T-helper 1 cell (primary cell): ENCODE results near the gene PIP5KL1.

ENCODE experiments used
- DNase-seq, 5 donors: peaks; one replicate each; pipeline ENCODE4 v3.0.0-alpha.2; 2012 to 2020

The PIP5KL1 gene

DNA sequence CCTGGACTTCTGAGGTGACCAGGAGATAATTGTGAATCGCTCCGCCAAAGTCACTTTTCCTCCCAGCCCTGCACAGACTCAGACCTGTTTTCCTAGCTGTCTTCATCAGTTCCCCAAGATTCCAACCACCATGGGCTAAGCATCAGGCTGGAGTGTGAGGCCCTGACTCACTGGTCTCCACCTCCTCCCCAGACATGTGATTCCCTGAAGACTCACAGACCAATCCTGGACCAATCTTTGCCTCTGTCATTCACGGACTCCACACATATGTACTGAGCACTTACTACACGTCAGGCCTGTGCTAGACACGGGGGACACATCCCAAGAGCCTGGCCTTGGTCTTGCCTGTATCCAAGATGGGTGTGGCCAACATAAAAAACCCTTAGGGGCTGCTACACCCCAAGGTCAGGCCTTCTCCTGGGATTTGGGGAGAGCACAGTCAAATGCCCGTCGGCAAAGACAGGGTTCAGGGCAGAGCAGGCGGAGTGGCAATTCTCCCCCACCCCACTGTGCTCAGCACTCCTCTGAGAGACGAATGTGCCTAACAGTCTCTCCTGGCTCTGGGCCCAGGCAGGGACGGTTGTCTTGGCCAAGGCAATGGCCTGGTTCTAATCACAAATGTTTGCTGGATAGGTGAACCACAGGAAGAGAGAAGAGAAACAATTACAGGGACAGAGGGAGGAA, 38.3 kb upstream of the PIP5KL1 start:
- DNase-seq = no peak

DNA sequence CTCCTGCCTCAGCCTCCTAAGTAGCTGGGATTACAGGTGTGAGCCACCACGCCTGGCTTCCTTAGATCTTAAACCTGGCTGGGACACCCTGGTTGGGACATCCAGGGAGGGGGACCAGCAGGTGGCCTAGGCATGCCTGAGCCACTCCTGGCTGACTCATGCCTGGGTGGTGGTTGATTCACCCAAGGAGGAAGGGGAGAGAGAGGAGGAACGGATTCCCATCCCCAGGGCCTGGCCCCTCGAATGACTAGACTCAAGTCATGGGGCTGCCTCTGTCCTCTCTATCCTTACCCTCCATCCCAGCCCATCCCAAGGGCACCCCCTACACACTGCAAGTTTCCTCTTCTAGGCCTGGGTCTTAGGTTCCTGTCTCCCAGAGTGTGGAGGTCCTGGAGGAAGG, 37.5 kb upstream of the PIP5KL1 start:
- DNase-seq = no peak

DNA sequence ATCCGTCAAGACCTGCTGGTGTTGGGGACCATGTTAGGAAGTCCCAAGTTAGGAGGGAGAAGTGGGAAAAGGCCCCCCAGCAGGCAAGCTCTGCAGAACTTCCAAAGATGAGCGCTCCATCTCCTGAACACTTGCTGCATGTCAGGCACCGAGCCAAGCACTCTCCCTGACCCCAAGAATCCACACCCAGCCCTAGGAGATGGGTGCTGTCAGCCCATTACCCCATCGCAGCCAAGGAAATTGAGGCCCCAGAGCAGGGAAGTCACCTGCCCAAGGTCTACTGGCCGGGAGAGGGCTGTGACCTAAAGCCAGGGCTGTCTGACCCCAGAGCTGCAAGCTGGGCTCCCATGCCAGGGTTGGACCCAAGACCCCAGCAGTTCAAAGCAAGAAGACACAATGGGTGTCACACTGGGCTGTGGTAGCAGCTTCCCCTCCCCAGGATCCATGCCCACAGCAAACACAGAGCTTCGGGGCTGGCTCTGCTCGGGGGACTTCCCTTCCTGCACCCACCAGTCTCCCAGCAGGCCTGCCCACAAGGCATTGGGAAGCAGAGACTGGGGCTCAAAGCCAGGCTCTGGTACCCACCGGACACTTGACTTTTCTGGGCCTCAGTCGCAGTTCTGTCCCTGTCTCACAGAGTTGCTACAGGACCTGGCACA, 36.7 kb upstream of the PIP5KL1 start:
- DNase-seq = no peak

DNA sequence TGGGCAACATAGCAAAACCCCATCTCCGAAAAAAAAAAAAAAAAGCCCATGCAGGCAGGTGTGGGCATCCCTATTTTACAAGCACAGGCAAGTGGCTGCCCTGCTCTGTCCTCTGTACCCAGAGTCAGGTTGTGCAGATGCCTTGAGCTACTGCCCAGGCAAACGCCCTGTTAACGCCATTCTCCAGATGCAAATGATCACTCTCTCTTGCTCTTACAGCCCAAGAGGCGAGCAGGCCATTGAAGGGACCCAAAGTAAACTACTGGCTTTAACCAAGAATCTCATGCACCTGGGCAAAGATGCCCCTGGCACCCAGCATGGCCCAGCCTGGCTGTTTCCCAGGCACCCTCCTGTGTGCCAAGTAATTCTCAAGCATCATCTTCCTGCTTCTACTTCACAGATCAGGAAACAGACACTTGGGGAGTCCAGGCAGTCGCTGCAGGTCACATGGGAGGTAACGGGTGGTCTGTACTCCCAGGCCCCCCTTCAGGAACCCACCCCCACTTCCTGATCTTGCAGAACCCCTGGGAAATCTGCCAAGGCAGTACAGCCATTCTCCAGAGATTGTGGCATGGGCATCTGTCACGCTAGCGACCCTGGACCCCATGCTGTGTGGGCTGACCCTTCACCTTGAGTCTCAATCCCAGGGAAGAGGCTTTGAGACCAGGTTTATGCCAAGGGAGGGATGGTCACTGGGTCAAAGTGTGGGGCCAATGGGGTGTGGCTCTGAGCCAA, 36.0 kb upstream of the PIP5KL1 start:
- DNase-seq = no peak

DNA sequence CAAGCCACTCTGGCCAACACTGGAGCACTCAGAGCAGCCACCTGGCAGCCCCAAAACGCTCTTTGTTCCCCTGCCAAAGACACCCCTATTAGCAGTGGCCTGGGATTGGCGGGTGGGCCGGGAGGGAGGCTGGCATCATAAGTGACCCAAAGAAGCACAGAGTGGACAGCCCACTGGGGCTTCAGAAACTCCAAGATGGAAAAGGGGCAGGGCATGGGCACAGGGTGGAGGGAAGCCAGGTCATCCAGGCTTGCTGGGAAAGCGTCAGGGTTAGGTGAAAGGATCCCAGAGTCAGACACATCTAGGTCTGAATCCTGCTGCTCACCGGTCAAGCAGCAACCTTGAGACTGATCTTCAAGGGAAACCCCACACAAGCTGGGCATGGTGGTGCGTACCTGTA, 35.4 kb upstream of the PIP5KL1 start:
- no peak for DNase-seq

DNA sequence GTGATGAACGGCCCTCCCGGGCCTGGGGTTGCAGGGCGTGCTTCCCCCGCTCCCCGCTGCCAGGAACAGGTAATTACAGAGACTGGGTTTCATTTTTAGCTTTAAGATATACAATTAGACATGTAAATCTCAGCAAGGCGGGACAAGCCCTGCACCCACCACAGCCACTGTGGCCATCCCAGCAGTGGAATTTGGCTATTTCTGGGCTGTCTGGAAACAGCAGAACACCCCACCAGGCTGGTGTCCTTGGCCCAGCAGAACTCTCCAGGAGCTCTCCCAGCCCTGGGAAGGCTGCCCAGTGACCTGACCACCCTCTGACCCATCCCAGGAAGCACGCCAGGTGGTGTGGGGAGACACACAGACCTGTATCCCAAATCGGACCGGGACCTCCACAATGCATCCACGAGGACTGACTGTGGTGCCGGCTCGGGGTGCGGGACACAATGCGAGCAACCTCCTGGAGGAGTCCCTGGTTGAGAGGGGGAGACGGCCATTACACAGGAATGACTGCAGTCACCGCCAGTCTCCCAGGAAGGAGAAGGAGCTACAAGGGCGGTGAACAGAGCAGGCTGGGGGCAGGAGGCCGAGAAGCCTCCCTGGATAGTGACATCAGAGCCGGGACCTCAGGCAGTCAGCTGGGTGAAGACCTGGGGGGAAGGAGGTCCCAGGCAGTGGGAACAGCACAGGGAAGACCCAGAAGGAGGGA, 32.9 kb upstream of the PIP5KL1 start:
- DNase-seq = no peak

DNA sequence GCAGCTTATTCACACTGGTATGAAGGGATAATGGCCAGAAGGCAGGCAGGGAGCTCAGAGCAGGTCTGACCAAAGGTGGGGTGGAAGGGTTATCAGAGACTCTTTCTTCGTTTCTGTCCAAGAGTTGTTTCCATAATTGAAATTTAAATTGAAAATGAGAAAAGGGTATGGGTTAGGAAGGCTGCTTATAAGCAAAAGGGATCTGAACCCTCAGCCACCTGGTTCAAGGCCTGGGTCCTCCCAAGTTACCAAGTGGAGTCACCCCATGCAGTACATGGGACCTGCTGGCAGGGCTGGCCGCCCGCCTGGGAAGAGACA, 32.4 kb upstream of the PIP5KL1 start:
- DNase-seq = no peak

DNA sequence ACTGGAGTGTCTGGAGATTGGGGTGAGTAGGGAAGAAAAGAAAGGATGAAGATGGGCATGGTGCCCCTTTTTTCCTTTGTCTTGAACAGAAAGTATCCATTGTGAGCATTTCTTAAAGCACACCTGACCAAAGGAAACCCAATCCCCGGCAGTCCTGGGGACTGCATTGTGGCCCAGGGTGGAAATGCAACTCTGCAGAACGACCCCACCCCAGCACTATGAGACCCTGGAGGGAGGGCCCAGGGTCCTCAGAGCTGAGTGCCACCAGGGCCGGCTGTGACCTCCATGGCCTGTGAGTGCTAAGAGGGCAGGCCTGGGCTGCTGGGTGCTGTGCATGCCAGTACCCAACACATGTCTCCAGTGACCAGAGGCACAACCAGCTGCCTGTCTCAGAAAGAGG, 31.7 kb upstream of the PIP5KL1 start:
- no peak for DNase-seq

DNA sequence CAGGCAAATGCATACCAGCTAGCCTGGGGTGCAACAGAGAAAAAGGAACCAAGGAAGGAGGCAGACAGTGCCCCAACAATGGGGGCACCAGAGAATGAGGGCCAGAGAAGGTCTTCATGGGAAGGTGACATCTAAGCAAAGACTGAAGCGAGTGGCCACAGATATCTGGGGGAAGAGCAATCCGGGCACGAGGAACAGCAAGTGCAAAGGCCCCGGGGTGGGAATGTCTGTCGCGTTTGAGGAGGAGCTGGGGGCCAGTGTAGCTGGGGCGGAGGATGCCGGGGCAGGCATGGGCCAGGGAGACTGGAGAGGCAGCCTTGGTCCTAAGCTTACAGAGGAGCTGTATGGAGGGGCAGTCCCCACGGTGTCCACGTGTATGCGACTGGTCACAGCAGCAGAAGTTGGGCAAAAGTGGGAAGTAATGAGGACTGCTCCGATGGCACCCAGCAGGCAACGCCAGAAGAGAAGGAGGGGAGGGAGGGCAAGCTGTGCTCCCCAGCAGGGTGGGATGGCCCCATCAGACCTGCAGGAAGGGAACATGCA, 31.1 kb upstream of the PIP5KL1 start:
- no peak for DNase-seq

DNA sequence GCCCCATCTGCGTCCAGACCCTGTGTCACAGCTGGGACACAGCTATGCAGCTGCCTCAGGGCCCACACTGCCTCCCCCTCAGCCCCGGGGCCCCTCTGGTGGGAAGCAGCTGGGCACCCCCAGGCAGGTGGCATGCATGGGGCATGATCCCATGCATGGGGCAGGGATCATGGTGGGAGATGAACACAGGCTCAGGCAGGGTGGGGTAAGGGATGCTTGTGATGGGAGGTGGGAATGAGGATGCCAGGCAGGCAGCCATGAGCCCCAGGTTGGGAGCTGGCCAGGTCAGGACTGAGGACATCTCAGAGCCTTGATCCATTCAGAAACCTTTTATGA, 30.5 kb upstream of the PIP5KL1 start:
- no peak for DNase-seq

DNA sequence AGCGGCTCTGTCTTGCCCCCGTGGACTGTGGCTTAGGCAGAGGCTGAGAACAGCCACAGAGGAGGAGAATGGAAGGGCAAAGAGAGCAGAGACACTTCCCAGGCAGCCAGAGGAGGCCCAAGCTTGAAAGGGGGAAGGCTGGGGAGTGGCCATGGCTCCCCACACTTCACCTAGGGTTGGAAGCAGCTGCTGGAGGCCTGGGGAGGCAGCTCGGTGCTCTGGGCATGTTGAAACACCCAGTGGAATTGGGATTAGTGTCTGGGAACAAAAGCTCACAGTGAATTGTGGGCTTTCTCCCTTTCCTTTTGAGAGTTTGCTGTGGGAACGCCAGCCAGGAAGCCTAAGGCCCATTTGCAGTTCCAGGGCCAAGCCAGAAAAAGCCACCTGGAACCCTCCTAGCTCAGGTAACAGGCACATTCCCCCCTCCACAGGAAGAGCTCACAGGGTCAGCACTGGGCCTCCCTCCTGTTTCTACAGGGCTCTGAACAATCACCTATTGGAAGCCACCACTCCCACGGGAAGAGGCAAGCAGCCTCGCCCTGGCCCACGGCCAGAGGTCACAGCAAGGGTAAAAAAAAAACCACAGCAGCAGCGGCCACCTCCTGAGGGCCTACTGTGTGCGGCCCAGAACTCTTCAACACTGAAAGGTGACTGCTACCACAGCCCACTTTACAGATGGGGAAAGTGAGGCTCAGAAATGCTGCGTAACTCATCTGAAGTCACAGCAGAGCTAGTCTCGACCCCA, 30.0 kb upstream of the PIP5KL1 start:
- DNase-seq = no peak

DNA sequence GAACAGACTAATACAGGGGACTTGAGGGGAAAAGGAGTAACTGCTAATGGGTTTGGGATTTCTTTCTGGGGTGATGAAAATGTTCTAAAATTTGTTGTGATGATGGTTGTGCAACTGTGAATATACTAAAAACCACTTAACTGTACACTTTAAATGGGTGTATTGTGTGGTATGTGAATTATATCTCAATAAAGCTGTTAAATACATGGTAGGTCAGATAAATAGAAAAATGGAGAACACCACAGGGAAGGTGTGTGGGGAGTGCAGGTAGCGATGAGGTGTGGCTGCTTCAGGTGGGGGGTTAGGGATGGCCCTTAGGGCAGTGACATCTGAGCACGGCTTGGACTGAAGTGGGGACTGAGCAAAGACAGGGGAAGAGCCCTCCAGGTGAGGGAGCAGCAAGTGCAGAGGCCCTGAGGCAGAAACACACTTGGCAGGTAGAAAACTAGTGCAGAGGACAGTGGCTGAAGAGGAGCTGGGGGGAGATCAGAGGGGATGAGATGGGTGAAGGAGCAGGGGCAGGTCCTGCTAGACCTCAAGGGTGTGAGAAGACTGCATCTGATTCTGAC, 29.3 kb upstream of the PIP5KL1 start:
- no peak for DNase-seq

DNA sequence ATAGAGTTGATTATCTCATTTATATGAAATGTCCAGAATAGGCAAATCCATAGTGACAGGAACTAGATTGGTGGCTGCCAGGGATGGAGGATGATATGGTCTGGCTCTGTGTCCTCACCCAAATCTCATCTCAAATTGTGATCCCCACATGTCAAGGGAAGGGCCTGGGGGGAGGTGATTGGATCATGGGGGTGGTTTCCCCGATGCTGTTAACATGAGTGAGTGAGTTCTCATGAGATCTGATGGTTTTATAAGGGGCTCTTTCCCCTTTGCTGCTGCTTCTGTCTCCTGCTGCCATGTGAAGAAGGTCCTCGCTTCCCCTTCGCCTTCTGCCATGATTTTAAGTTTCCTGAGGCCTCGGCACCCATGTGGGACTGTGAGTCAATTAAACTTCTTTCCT, 28.8 kb upstream of the PIP5KL1 start:
- DNase-seq = no peak

DNA sequence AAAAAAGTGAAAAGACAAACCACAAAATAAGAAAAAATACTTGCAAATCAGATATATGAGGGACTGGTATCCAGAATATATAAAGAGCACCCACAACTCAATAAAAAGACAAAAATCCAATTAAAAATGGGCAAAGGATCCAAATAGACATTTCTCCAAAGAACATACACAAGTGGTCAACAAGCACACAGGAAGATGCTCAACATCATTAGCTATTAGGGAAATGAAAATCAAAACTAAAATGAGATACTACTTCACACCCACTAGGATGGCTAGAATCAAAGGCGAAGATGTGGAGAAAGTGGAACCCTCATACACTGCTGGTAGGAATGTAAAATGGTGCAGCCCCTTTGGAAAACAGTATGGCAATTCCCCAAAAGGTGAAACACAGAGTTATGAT, 28.2 kb upstream of the PIP5KL1 start:
- no peak for DNase-seq

DNA sequence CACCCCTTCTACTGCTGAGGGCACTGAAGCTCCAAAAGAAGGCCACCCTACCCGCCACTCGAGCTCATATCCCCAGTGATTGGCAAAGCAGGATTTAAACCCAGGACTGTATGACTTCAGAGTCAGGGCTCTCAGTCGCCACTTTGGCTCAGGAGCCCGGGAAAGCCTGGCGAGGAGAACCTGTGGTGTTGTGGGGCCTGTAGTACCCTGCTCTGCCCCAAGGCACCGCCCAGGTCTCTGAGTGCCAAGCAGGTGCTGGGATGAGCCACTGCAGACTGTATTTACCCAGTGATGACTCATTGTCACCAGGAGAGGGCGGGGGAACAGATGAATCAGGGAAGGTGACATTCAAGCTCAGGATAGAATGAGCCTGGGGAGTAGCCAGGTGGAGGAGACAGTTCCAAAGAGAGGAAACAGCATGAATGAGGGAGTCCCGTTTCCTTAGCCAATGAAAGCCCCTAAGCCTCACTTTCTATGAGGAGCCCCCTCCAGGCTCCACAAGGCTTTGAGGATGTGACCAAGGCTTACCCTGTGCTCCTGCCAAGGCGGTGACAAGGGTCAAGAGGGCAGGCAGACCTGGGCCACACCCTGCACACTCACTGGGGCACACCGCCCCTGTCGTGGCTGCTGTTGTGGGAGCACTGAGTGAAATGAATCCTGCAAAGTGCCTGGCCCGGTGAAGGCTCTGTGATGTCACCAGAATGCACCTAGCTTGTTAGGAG, 24.9 kb upstream of the PIP5KL1 start:
- DNase-seq = peak; percentile 60 to 79 (median 73)

DNA sequence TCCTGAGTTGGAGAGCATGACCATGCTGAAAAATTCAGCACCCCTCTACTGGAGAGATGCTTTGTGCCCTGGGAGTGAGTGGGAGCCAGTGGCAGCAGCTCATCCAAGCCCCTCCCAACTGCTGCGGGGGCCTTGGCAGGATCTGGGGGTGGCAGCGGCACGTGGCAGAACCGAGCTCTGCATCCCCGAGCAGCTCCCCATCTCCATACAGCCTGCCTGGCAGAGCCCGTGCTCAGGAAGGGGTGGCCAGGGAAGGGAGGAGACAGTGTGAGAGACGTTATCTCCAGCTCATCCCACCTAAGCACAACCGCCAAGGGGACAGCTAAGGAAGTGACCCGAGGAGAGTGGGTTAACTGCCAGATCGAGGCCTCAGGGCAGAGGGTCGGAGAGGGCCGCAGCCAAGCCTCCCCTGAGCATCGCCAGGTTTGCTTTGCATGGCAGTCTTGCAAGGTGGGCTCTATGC, 24.3 kb upstream of the PIP5KL1 start:
- no peak for DNase-seq

DNA sequence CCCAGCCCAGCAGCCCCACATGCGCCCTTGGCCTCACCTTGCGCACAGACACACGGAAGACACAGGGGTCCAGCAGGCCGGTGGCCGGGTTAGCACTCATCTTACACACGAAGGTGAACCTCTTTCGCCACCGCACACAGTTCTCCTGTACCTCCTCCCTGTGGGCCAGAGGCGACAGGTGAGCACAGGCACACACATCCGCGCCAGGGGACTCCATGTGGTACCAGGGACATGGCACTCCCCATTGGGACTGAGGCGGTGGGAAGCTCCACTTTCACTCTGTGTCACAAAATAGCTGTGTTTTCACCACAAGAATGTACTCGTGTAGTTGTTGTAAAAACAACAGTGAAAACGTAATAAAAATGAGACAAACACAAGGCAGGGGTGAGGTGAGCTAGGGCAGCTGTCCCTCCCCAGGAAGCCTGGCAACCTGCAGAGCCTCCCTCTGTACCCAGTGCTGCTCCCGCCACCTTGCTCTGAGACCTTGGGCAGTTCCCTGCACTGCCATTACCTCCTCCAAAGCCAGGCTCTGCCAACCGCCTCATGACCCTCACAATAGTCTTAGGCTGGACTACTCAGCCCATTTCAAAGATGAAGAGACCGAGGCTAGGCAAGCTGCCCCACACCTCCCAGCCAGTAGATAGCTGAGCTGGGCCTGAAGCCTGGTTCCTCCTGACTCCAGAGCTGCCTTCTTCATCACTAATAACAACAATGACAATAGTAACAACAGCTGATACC, 23.4 kb upstream of the PIP5KL1 start:
- peak in 1 of 5 donors; percentile 29 for DNase-seq

DNA sequence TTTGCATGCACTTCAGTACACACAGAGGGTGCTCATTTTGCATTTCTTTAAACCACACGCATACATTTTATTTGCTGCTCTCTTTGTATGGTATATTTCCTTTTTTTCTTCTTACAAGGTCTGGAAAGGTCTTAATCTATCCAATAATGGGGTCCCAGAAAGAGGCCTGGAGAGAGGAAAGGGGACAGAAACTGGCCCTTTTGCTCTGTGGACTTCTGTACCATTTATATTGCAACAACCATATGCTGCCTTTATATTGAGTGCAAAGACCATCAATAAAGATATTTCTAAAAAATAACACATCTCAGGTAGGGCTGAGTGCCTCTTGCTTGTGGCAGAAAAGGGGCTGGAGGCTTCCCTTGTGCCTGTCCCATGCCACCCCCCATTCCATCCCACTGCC, 22.6 kb upstream of the PIP5KL1 start:
- no peak for DNase-seq

DNA sequence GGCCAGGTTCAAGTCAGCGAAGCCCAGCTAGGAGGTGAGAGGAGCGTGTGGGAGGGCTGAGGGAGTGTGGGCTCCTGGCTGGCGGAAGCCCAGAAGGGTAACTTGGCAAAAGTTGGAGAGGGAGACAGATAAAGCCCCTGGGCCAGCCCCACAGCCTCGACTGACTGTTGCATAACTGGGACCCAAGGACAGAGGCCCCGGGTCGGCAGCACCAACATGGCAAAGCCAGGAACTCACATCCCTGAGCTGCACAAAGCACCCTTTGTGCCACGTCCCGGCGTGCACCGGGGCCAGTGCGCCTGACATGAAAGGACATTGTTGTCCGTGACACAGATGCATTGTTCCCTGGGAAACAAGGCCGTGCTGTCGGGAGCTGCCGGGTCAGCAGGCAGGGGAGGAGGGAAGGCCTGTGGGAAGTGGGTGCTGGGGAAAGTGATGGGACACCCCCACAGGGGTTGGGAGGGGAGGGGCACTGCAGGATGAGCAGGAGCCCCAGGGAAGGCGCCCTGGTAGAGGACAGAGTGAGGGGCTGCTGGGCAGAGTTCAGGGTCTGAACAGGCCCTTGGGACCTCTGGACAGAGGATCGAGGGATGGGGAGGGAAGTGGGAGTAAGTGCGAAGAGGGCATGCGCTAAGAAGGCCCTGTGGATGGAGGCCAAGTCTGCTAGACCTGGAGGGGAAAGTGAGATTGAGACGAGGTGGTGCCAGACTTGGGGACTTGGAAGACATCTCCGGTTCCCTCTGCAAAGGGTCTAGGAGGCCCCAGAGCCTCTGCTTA, 20.1 kb upstream of the PIP5KL1 start:
- DNase-seq = no peak
